Central memory CD8-positive, alpha-beta T cell (primary cell): ENCODE results near the gene GLT8D1.

Experiments
- ATAC-seq: fragments of 150-1000 bp; cut with Tn5 transposase; replicated peaks from 2 replicates; pipeline ENCODE4 v1.10.0; 2022; ENCODE audit warnings: mild to moderate bottlenecking, moderate FRiP score, moderate number of reproducible peaks; ENCODE audit not compliant: poor library complexity, severe bottlenecking; ENCODE audit errors: extremely low read depth
- DNase-seq, 2 donors: peaks; one replicate each; pipeline ENCODE4 v3.0.0; 2021; ENCODE audit warnings: low spot score in 2 of 2
- H3K27ac Mint-ChIP-seq: one replicate; pipeline ENCODE4 v1.8.0; 2022; ENCODE audit warnings: low read depth, mild to moderate bottlenecking, moderate library complexity, mixed read lengths
- H3K27me3 Mint-ChIP-seq: one replicate; pipeline ENCODE4 v1.8.0; 2022; ENCODE audit warnings: mixed read lengths
- H3K36me3 Mint-ChIP-seq: one replicate; pipeline ENCODE4 v1.8.0; 2022; ENCODE audit warnings: mild to moderate bottlenecking, moderate library complexity, mixed read lengths; ENCODE audit not compliant: insufficient read depth
- H3K4me1 Mint-ChIP-seq: one replicate; pipeline ENCODE4 v1.8.0; 2022; ENCODE audit warnings: mixed read lengths
- H3K4me3 Mint-ChIP-seq: one replicate; pipeline ENCODE4 v1.8.0; 2022; ENCODE audit warnings: mild to moderate bottlenecking, moderate library complexity, mixed read lengths
- H3K9me3 Mint-ChIP-seq: one replicate; pipeline ENCODE4 v1.8.0; 2022; ENCODE audit warnings: mixed read lengths

Gene GLT8D1

DNA sequence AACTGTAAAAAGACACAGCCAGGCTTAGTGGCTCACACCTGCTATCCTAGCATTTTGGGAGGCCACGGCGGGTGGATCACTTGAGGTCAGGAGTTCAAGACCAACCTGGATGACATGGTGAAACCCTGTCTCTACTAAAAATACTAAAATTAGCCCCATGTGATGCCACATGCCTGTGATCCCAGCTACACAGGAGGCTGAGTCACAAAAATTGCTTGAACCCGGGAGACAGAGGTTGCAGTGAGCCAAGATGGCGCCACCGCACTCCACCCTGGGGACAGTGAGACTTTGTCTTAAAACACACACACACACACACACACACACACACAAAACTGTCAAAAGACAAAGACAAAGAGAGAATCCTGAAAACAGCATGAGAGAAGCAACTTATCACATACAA is 18.3 kb upstream of the GLT8D1 start:
- no peak for ATAC-seq
- Mint-ChIP-seq H3K27me3 (no peaks in the 10 kb centered on the region), H3K9me3 (no peaks in the 10 kb centered on the region), H3K4me3 (no peak overlapping the region), H3K27ac (no peak overlapping the region), H3K4me1 (peaks cover 15% of the 10 kb centered on the region), H3K36me3 (peaks cover 4% of the 10 kb centered on the region)
- DNase-seq = no peak

DNA sequence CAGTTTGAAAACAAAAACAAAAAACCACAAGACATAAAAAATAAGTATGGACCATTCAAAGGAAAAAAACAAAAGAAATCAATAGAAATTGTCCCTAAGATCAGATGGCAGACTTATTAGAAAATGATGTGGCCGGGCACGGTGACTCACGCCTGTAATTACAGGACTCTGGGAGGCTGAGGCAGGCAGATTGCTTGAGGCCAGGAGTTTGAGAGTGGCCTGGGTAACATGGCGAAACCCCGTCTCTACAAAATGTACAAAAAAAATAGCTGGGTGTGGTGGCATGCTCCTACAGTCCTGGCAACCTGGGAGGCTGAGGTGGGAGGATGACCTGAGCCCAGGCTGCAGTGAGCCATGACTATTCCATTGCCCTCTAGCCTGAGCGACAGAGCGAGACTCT is 16.9 kb upstream of the GLT8D1 start:
- ATAC-seq = no peak
- no peak for DNase-seq
- H3K36me3 Mint-ChIP-seq = peaks cover 2% of the 10 kb centered on the region
- H3K4me3 Mint-ChIP-seq = no peak overlapping the region
- no peak overlapping the region for H3K27ac Mint-ChIP-seq
- H3K9me3 Mint-ChIP-seq = no peaks in the 10 kb centered on the region
- no peaks in the 10 kb centered on the region for H3K27me3 Mint-ChIP-seq
- peaks cover 15% of the 10 kb centered on the region for H3K4me1 Mint-ChIP-seq

GRCh38 chr3:52721730-52722008 is 16.1 kb upstream of the GLT8D1 start:
- no peak for DNase-seq
- H3K27me3 Mint-ChIP-seq = no peaks in the 10 kb centered on the region
- no peaks in the 10 kb centered on the region for H3K9me3 Mint-ChIP-seq
- no peak overlapping the region for H3K4me3 Mint-ChIP-seq
- H3K4me1 Mint-ChIP-seq = peaks cover 15% of the 10 kb centered on the region
- peaks cover 4% of the 10 kb centered on the region for H3K36me3 Mint-ChIP-seq
- H3K27ac Mint-ChIP-seq = no peak overlapping the region
- no peak for ATAC-seq

GRCh38 chr3:52721002-52721729 is 15.6 kb upstream of the GLT8D1 start:
- no peak overlapping the region for H3K4me3 Mint-ChIP-seq
- H3K27me3 Mint-ChIP-seq = no peaks in the 10 kb centered on the region
- peaks cover 6% of the 10 kb centered on the region for H3K36me3 Mint-ChIP-seq
- no peak for ATAC-seq
- peaks cover 15% of the 10 kb centered on the region for H3K4me1 Mint-ChIP-seq
- DNase-seq = no peak
- no peaks in the 10 kb centered on the region for H3K9me3 Mint-ChIP-seq
- no peak overlapping the region for H3K27ac Mint-ChIP-seq

DNA sequence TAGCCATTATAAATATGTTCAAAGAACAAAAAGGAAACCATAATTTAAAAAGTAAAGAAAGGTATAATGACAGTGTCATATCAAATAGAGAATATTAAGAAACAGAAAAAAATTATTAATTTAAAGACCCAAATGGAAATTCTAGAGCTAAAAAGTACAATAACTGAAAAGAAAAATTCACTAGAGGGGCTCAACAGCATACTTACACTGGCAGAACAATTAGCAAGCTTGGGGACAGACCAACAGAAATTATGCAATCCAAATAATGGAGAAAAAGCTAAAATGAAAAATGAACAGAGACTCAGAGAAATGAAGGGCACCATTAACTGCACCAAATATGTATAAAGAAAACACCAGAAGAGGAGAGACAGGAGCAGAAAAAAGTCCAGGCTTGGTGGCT is 14.0 kb upstream of the GLT8D1 start:
- no peak overlapping the region for H3K4me3 Mint-ChIP-seq
- H3K4me1 Mint-ChIP-seq = peaks cover 15% of the 10 kb centered on the region
- H3K27ac Mint-ChIP-seq = no peak overlapping the region
- no peak for DNase-seq
- peaks cover 7% of the 10 kb centered on the region for H3K36me3 Mint-ChIP-seq
- no peaks in the 10 kb centered on the region for H3K27me3 Mint-ChIP-seq
- ATAC-seq = no peak
- no peaks in the 10 kb centered on the region for H3K9me3 Mint-ChIP-seq

DNA sequence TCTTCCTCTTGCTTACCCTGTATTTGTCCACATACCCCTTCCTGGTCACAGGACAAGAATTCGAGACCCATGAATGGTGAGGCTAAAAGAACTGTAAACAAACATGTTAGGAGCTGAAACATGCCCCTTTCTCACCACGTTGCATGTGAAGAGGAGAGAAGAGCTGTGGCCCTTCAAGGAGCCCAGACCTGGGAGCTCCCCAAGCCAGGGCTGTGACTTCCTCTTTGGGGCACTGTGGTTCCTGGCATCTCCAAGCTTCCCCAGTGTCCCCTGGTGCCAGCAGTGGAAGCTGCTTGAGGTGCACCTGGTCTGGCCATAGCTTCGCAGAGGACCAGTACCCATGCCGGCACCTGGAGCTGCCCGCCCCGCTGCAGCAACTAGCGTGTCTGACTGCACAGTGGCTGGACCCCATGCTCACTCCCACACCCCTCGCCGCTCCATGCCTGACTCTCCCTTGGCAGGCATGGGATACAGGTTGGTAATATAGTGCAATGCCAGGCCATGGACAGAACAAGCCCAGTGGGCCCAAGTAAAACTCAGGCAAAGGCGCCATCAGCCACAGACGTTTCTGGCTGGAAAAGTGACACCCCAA is 10.2 kb upstream of the GLT8D1 start:
- DNase-seq (no peak), ATAC-seq (no peak)
- no peak overlapping the region for H3K27ac Mint-ChIP-seq
- no peak overlapping the region for H3K4me3 Mint-ChIP-seq
- H3K9me3 Mint-ChIP-seq = no peaks in the 10 kb centered on the region
- peaks cover 6% of the 10 kb centered on the region for H3K4me1 Mint-ChIP-seq
- no peaks in the 10 kb centered on the region for H3K27me3 Mint-ChIP-seq
- peaks cover 9% of the 10 kb centered on the region for H3K36me3 Mint-ChIP-seq

GRCh38 chr3:52714335-52715302 is 9.0 kb upstream of the GLT8D1 start:
- no peaks in the 10 kb centered on the region for H3K4me1 Mint-ChIP-seq
- no peak overlapping the region for H3K4me3 Mint-ChIP-seq
- H3K9me3 Mint-ChIP-seq = no peaks in the 10 kb centered on the region
- no peaks in the 10 kb centered on the region for H3K27me3 Mint-ChIP-seq
- peaks cover 15% of the 10 kb centered on the region for H3K36me3 Mint-ChIP-seq
- H3K27ac Mint-ChIP-seq = no peak overlapping the region
- DNase-seq (no peak), ATAC-seq (no peak)

DNA sequence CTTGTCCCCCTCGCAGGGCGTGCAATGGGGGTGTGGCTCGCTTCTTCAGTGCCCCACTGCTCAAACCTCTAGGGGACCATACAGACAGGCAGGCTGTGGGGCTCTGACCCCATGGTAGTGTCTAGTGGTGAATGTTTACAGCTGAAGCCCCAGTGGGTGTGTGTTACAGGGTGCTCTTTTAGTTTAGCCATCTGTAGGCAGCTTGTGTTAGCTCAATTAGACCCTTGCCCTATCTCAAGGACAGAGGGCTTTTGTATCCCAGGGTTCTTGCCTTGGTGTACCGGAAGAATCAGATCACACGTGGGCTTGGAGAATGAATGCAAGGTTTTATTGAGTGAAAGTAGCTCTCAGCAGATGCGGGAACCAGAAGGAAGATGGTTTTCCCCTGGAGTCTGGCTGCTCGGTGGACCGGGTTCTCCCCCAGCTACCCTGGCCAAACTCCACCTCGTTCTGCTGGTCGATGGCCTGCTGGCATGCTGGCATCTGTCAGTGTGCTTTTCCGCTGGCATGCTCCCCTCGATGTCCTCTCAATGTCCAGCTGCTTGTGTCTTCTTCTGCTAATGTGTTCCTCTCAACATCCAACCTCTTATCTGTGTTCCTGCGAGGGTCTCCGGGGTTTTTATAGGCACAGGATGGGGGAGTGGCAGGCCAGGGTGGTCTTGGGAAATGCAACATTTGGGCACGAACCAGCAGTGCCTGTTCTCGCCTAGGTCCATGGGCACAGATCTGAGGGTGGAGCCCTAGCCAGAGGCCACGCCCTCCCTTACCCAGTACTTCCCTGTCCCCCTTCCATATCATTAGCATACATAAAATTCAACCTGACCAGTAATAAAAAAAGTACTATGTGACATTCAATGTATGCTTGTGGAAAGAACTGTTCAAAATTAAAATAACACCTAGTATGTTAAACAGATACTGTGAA is 7.0 kb upstream of the GLT8D1 start:
- H3K27me3 Mint-ChIP-seq = no peaks in the 10 kb centered on the region
- no peak for ATAC-seq
- no peak overlapping the region for H3K27ac Mint-ChIP-seq
- no peak overlapping the region for H3K4me3 Mint-ChIP-seq
- DNase-seq = no peak
- peaks cover 3% of the 10 kb centered on the region for H3K4me1 Mint-ChIP-seq
- no peaks in the 10 kb centered on the region for H3K9me3 Mint-ChIP-seq
- H3K36me3 Mint-ChIP-seq = peaks cover 23% of the 10 kb centered on the region

- Mint-ChIP-seq H3K4me3 (no peak overlapping the region), H3K27me3 (no peaks in the 10 kb centered on the region), H3K27ac (peak overlapping the region; percentile 44), H3K36me3 (peaks cover 28% of the 10 kb centered on the region), H3K4me1 (peaks cover 14% of the 10 kb centered on the region), H3K9me3 (no peaks in the 10 kb centered on the region)
- DNase-seq (no peak), ATAC-seq (no peak)
These were observed 4.9 kb upstream of the GLT8D1 start for GRCh38 chr3:52710512-52710911.

DNA sequence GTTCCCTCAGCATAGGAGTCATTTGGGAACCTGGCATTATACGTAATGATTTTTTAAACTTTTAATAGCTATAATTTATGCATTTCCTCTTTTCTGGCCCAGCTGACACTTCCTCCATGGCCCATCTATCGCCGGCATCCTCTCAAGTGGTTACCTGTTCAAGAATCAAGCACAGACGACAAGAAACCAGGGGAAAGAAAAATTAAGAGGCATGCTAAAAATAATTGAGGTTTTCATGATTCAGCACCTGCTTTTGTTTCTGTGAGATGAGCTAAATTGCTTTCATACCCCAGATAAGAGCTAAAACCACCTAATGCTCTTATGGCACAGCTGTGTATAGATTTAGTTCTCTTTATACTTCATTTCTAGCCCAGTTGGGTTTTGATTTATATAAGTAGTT is 2.0 kb upstream of the GLT8D1 start:
- Mint-ChIP-seq H3K4me3 (peak overlapping the region; percentile 93), H3K4me1 (peaks cover 24% of the 10 kb centered on the region), H3K27ac (no peak overlapping the region), H3K9me3 (no peaks in the 10 kb centered on the region), H3K36me3 (peaks cover 30% of the 10 kb centered on the region), H3K27me3 (no peaks in the 10 kb centered on the region)
- ATAC-seq (no peak), DNase-seq (no peak)

- no peak for DNase-seq
- H3K36me3 Mint-ChIP-seq = peaks cover 31% of the 10 kb centered on the region
- no peaks in the 10 kb centered on the region for H3K9me3 Mint-ChIP-seq
- ATAC-seq = peak; percentile 66
- H3K27ac Mint-ChIP-seq = peak overlapping the region; percentile 97
- H3K4me3 Mint-ChIP-seq = peak overlapping the region; percentile 93
- no peaks in the 10 kb centered on the region for H3K27me3 Mint-ChIP-seq
- H3K4me1 Mint-ChIP-seq = peaks cover 24% of the 10 kb centered on the region
These were observed 228 bp downstream of the GLT8D1 start for GRCh38 chr3:52705438-52705687.

DNA sequence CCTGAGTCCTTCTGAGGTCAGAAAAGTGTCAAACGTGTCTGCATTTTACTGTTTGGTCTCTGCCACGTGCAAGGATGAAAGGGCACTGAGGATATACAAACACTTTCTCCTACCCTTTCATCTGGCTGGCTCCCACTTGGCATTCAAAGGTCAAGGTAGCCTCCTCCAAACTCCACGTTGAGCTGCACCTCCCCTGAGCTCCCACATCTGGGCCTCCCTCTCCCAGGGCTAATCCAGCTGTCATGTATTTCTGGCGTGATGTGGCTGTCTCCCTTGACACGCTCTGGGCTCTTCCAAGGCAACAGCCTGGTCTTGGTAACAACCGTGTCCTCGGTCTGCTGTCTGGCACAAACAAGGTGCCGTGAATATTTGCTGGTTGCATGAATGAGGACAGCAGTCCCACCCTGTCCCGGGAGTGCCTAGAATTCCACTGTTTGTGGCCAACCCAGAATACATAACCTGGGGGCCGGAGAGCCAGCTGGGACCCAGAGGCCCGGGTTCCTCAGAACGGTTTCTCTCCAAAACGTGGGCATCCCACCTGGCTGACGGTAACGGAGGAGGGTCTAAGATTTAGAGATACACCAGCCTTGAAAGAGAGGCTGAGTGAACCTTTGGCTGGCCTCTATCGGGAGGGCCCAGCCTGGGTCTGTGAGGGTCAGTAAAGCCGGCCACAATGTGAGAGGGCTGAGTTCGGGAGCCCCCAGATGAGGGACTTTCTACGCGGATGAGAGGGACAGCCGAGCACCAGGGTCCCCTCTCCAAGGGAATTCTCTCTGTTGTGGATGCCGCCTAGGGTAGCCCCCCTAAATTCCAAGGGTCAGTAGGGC is 767 bp downstream of the GLT8D1 start:
- ATAC-seq = no peak
- no peaks in the 10 kb centered on the region for H3K27me3 Mint-ChIP-seq
- peak overlapping the region; percentile 93 for H3K4me3 Mint-ChIP-seq
- peak overlapping the region; percentile 97 for H3K27ac Mint-ChIP-seq
- no peak for DNase-seq
- H3K9me3 Mint-ChIP-seq = no peaks in the 10 kb centered on the region
- peaks cover 27% of the 10 kb centered on the region for H3K36me3 Mint-ChIP-seq
- H3K4me1 Mint-ChIP-seq = peaks cover 24% of the 10 kb centered on the region
